NCI-H2029 treated with DMSO at 0.1 percent for 48 hours (cell line): ENCODE data around the gene GPC3.

Source experiments
- DNase-seq: peaks from one replicate; lab custom pipeline; 2025; lab: John Stamatoyannopoulos, UW

The GPC3 gene

GRCh38 chrX:133840415-133840814 lies 145.0 kb downstream of the GPC3 start:
- DNase-seq, result no peak

- peak; percentile 2 for DNase-seq
Observed at GRCh38 chrX:133838761-133839676, 146.4 kb downstream of the GPC3 start.

GRCh38 chrX:133837091-133837490 lies 148.3 kb downstream of the GPC3 start:
- no peak for DNase-seq

- no peak for DNase-seq
Observed at GRCh38 chrX:133836561-133836960, 148.8 kb downstream of the GPC3 start.

- DNase-seq, result no peak
Observed at GRCh38 chrX:133834771-133835170, 150.6 kb downstream of the GPC3 start.

- no peak for DNase-seq
Observed at GRCh38 chrX:133819546-133819945, 165.8 kb downstream of the GPC3 start.

- DNase-seq, result no peak
Observed at GRCh38 chrX:133818019-133818418, 167.4 kb downstream of the GPC3 start.

- no peak for DNase-seq
Observed at GRCh38 chrX:133815496-133815895, 169.9 kb downstream of the GPC3 start.

- DNase-seq, result no peak
Observed at GRCh38 chrX:133813971-133814370, 171.4 kb downstream of the GPC3 start.

GRCh38 chrX:133812402-133812801 lies 173.0 kb downstream of the GPC3 start:
- DNase-seq, result no peak

GRCh38 chrX:133810925-133811324 lies 174.5 kb downstream of the GPC3 start:
- DNase-seq, result no peak

GRCh38 chrX:133804072-133804471 lies 181.3 kb downstream of the GPC3 start:
- no peak for DNase-seq

GRCh38 chrX:133796282-133796681 lies 189.1 kb downstream of the GPC3 start:
- no peak for DNase-seq

- DNase-seq, result no peak
Observed at GRCh38 chrX:133794126-133794525, 191.3 kb downstream of the GPC3 start.

- no peak for DNase-seq
Observed at GRCh38 chrX:133793626-133794025, 191.8 kb downstream of the GPC3 start.

GRCh38 chrX:133792198-133792953 lies 193.0 kb downstream of the GPC3 start:
- DNase-seq, result peak; percentile 59

GRCh38 chrX:133789829-133790228 lies 195.6 kb downstream of the GPC3 start:
- no peak for DNase-seq

- no peak for DNase-seq
Observed at GRCh38 chrX:133786382-133786781, 199.0 kb downstream of the GPC3 start.

- DNase-seq, result no peak
Observed at GRCh38 chrX:133783274-133783673, 202.1 kb downstream of the GPC3 start.

- no peak for DNase-seq
Observed at GRCh38 chrX:133781174-133781573, 204.2 kb downstream of the GPC3 start.

GRCh38 chrX:133776072-133776471 lies 209.3 kb downstream of the GPC3 start:
- DNase-seq, result no peak

- DNase-seq, result no peak
Observed at GRCh38 chrX:133774807-133775206, 210.6 kb downstream of the GPC3 start.

GRCh38 chrX:133771086-133771646 lies 214.2 kb downstream of the GPC3 start:
- DNase-seq, result no peak
